ENCODE measurements around the gene SZT2. TPM values are rescaled to one million over a fixed set of nuclear protein-coding genes. Genes with fewer than 3 reads are reported as not detected.
A peak's percentile ranks its signal among the peaks of the same experiment; 100 is the strongest.

The SZT2 gene
- total RNA-seq, 2 experiments from 2014 or later = 33.7 to 79.8 TPM

- no peaks in the 10 kb centered on the region for H3K79me2 ChIP-seq (ENCODE audit: insufficient read depth, low read depth, low read length)
- peaks cover 32% of the 10 kb centered on the region for H3K36me3 ChIP-seq (ENCODE audit: insufficient read depth, low read length)
- intact Hi-C loops (cut with micrococcal nuclease; ENCODE audit: unreplicated experiment) = loop anchor here (1.0 kb wide), 2 partner anchors 176 to 187 kb away; no protein-coding TSS in a partner anchor
- no TSS peak for BruUV-seq (replicated peaks)
- H3K9me3 ChIP-seq (ENCODE audit: low read length) = no peaks in the 10 kb centered on the region
- no peak overlapping the region for H3K4me3 ChIP-seq (ENCODE audit: low read depth, low read length, poor library complexity, severe bottlenecking)
- CTCF ChIA-PET (ENCODE audit: unreplicated experiment) = interaction anchor here (1.2 to 2.0 kb wide), 3 partner anchors 47 to 187 kb away, joined by 6 to 10 read pairs (median 8); partner anchors contain the start of gene ELOVL1
- no peaks in the 10 kb centered on the region for H3K4me1 ChIP-seq (ENCODE audit: insufficient read depth, low read length, poor library complexity, severe bottlenecking)
- H3K9me2 ChIP-seq (ENCODE audit: insufficient read depth, low read length) = no peaks in the 10 kb centered on the region
- no peak overlapping the region for H3K27ac ChIP-seq (ENCODE audit: low read depth, low read length, poor library complexity, severe bottlenecking)
- no peak overlapping the region for H3K4me2 ChIP-seq (ENCODE audit: low read length)
- POLR2A ChIA-PET = no interaction called here
- peak; percentile 72 for DNase-seq (ENCODE audit: low spot score)
- TF ChIP-seq EZH2phosphoT487 (IDR thresholded peaks at IDR 0.05; ENCODE audit: borderline replicate concordance, low read depth, low read length) = no peak
- peak; percentile 82 for TF ChIP-seq CTCF (conservative IDR thresholded peaks at IDR 0.05; ENCODE audit: low read length)
- no peak overlapping the region for H2AFZ ChIP-seq (ENCODE audit: low read length)
- H4K20me1 ChIP-seq (ENCODE audit: insufficient read depth, low read length) = no peaks in the 10 kb centered on the region
Observed at GRCh38 chr1:43414634-43415223, 25.0 kb downstream of the SZT2 start.

- H3K4me2 ChIP-seq (ENCODE audit: low read length) = no peak overlapping the region
- ChIA-PET POLR2A (interaction anchor here (0.6 kb wide), 1 partner anchor 66 kb away, joined by 6 read pairs; no protein-coding TSS in a partner anchor), CTCF (ENCODE audit: unreplicated experiment) (interaction anchor here (2.0 kb wide), 1 partner anchor 178 kb away, joined by 10 read pairs; no protein-coding TSS in a partner anchor)
- no peaks in the 10 kb centered on the region for H4K20me1 ChIP-seq (ENCODE audit: insufficient read depth, low read length)
- no peaks in the 10 kb centered on the region for H3K9me3 ChIP-seq (ENCODE audit: low read length)
- no peak for DNase-seq (ENCODE audit: low spot score)
- H3K9me2 ChIP-seq (ENCODE audit: insufficient read depth, low read length) = no peaks in the 10 kb centered on the region
- no peak overlapping the region for H3K4me3 ChIP-seq (ENCODE audit: low read depth, low read length, poor library complexity, severe bottlenecking)
- H3K4me1 ChIP-seq (ENCODE audit: insufficient read depth, low read length, poor library complexity, severe bottlenecking) = no peaks in the 10 kb centered on the region
- BruUV-seq (replicated peaks) = no TSS peak
- no peaks in the 10 kb centered on the region for H3K79me2 ChIP-seq (ENCODE audit: insufficient read depth, low read depth, low read length)
- peaks cover 39% of the 10 kb centered on the region for H3K36me3 ChIP-seq (ENCODE audit: insufficient read depth, low read length)
- TF ChIP-seq EZH2phosphoT487 (IDR thresholded peaks at IDR 0.05; ENCODE audit: borderline replicate concordance, low read depth, low read length) (no peak), CTCF (conservative IDR thresholded peaks at IDR 0.05; ENCODE audit: low read length) (no peak)
- no peak overlapping the region for H3K27ac ChIP-seq (ENCODE audit: low read depth, low read length, poor library complexity, severe bottlenecking)
- intact Hi-C loops (cut with micrococcal nuclease; ENCODE audit: unreplicated experiment) = no loop called here
- H2AFZ ChIP-seq (ENCODE audit: low read length) = no peak overlapping the region
Observed at GRCh38 chr1:43415901-43416300, 26.2 kb downstream of the SZT2 start.

- no peaks in the 10 kb centered on the region for H3K9me2 ChIP-seq (ENCODE audit: insufficient read depth, low read length)
- POLR2A ChIA-PET = interaction anchor here (0.6 to 0.7 kb wide), 2 partner anchors 23 to 130 kb away, joined by 4 read pairs; no protein-coding TSS in a partner anchor
- CTCF ChIA-PET (ENCODE audit: unreplicated experiment) = no interaction called here
- H3K4me2 ChIP-seq (ENCODE audit: low read length) = no peak overlapping the region
- no peaks in the 10 kb centered on the region for H3K79me2 ChIP-seq (ENCODE audit: insufficient read depth, low read depth, low read length)
- intact Hi-C loops (cut with micrococcal nuclease; ENCODE audit: unreplicated experiment) = no loop called here
- DNase-seq (ENCODE audit: low spot score) = no peak
- no peaks in the 10 kb centered on the region for H3K9me3 ChIP-seq (ENCODE audit: low read length)
- TF ChIP-seq EZH2phosphoT487 (IDR thresholded peaks at IDR 0.05; ENCODE audit: borderline replicate concordance, low read depth, low read length) (no peak), CTCF (conservative IDR thresholded peaks at IDR 0.05; ENCODE audit: low read length) (no peak)
- H2AFZ ChIP-seq (ENCODE audit: low read length) = no peak overlapping the region
- BruUV-seq (replicated peaks) = no TSS peak
- no peaks in the 10 kb centered on the region for H4K20me1 ChIP-seq (ENCODE audit: insufficient read depth, low read length)
- no peak overlapping the region for H3K27ac ChIP-seq (ENCODE audit: low read depth, low read length, poor library complexity, severe bottlenecking)
- H3K4me3 ChIP-seq (ENCODE audit: low read depth, low read length, poor library complexity, severe bottlenecking) = no peak overlapping the region
- H3K4me1 ChIP-seq (ENCODE audit: insufficient read depth, low read length, poor library complexity, severe bottlenecking) = no peaks in the 10 kb centered on the region
- peaks cover 51% of the 10 kb centered on the region for H3K36me3 ChIP-seq (ENCODE audit: insufficient read depth, low read length)
Observed at GRCh38 chr1:43418858-43419257, 29.2 kb downstream of the SZT2 start.

Measured in OCI-LY7 (cell line).